ENCODE data around the gene NCAPD3.

GRCh38 chr11:134159652-134160051 is 64.1 kb downstream of the NCAPD3 start:
- TF ChIP-seq EZH2phosphoT487 (IDR thresholded peaks at IDR 0.05; ENCODE audit: borderline replicate concordance, low read length) (no peak), CTCF (conservative IDR thresholded peaks at IDR 0.05; ENCODE audit: low read depth, low read length) (no peak)

Data from PC-3 (cell line).